WTC11 (cell line): ENCODE results near the gene PCK2.

ENCODE experiments used
- ETV6 ChIP-seq: sonication (generic); formaldehyde crosslinking; IDR thresholded peaks from 2 replicates; pipeline ENCODE4 v1.8.1; 2022; ENCODE audit warnings: mild to moderate bottlenecking, missing genetic modification reagents
- IRF2 ChIP-seq: sonication (generic); formaldehyde crosslinking; IDR thresholded peaks from 2 replicates; pipeline ENCODE4 v1.8.0; 2022; ENCODE audit warnings: low read depth, missing genetic modification reagents, borderline replicate concordance
- JUN ChIP-seq: sonication (generic); formaldehyde crosslinking; IDR thresholded peaks from 2 replicates; pipeline ENCODE4 v1.8.0; 2023; ENCODE audit warnings: mild to moderate bottlenecking, missing genetic modification reagents
- MAX ChIP-seq: sonication (generic); formaldehyde crosslinking; IDR thresholded peaks from 2 replicates; pipeline ENCODE4 v1.8.0; 2022; ENCODE audit warnings: mild to moderate bottlenecking, missing genetic modification reagents
- NFE2L1 ChIP-seq: sonication (generic); formaldehyde crosslinking; IDR thresholded peaks from 2 replicates; pipeline ENCODE4 v1.8.1; 2023; ENCODE audit warnings: missing genetic modification reagents
- NFYB ChIP-seq: sonication (generic); formaldehyde crosslinking; conservative IDR thresholded peaks from 2 replicates; pipeline ENCODE4 v1.8.0; 2022; ENCODE audit warnings: low read depth, missing genetic modification reagents
- NR3C1 ChIP-seq: sonication (generic); formaldehyde crosslinking; conservative IDR thresholded peaks from 2 replicates; pipeline ENCODE4 v1.8.1; 2023; ENCODE audit warnings: low read depth, mild to moderate bottlenecking, missing genetic modification reagents
- TP53 ChIP-seq: sonication (generic); formaldehyde crosslinking; IDR thresholded peaks from 2 replicates; pipeline ENCODE4 v1.8.1; 2023; ENCODE audit warnings: mild to moderate bottlenecking, missing genetic modification reagents
- TF ChIP-seq, protein P1 (sequence below): fragments of 200-600 bp; IDR thresholded peaks from 2 replicates; pipeline ENCODE4 v1.8.0; 2022; ENCODE audit warnings: antibody characterized with exemption
- TF ChIP-seq, protein P2 (sequence below): sonication (generic); formaldehyde crosslinking; conservative IDR thresholded peaks from 2 replicates; pipeline ENCODE4 v1.8.1; 2022; ENCODE audit warnings: mild to moderate bottlenecking, missing genetic modification reagents

DNA sequence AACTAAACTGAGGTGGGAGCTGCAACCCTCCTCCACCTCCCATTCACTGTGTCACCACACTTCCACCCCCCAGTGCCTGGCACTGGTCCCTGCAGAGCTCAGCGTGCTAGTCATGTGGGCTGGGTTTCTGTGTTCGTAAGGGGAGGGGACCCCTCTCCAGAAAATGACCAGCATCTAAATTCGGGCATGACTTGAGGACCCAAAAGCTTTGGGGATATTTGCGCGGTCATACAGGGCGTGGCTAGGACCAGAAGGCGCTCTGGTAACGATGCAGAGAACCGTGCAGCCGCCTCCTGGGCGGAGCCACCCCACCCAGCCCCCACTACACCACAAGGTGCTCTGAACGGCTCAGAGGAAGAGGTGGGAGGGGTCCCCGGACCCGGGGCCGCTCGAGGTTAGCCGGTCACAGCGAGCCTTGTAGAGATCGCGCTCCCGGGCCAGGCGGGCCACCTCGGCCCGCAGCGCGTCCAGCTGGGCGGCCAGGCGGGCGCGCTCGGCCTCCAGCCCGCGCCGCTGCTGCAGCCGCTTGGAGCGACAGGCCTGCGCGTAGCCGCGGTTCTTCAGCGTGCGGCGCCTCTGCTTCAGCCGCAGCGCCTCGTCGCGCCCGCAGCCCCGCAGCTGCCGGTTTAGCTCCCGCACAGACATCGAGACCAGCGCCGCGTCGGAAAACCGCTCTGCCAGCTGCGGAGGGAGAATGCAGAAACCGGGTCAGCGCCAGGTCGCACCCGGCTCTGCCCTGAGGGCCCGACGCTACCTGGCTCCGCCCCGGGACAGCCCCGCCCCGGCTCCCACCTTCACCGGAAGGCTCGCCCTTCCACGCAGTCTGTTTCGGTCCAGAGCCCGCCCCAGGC, 13.0 kb upstream of the PCK2 start:
- no peak for TF ChIP-seq NFYB (CRISPR knock-in tag)
- TF ChIP-seq NFE2L1 (CRISPR knock-in tag), result no peak
- no peak for TF ChIP-seq ETV6 (CRISPR knock-in tag)
- TF ChIP-seq JUN (CRISPR knock-in tag), result no peak
- TF ChIP-seq, protein P1, sequence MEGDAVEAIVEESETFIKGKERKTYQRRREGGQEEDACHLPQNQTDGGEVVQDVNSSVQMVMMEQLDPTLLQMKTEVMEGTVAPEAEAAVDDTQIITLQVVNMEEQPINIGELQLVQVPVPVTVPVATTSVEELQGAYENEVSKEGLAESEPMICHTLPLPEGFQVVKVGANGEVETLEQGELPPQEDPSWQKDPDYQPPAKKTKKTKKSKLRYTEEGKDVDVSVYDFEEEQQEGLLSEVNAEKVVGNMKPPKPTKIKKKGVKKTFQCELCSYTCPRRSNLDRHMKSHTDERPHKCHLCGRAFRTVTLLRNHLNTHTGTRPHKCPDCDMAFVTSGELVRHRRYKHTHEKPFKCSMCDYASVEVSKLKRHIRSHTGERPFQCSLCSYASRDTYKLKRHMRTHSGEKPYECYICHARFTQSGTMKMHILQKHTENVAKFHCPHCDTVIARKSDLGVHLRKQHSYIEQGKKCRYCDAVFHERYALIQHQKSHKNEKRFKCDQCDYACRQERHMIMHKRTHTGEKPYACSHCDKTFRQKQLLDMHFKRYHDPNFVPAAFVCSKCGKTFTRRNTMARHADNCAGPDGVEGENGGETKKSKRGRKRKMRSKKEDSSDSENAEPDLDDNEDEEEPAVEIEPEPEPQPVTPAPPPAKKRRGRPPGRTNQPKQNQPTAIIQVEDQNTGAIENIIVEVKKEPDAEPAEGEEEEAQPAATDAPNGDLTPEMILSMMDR, result no peak
- no peak for TF ChIP-seq IRF2 (CRISPR knock-in tag)
- peak; percentile 35; the same call in 1 of the 2 replicates for TF ChIP-seq MAX (CRISPR knock-in tag)
- TF ChIP-seq TP53 (CRISPR knock-in tag), result no peak
- no peak for TF ChIP-seq NR3C1 (CRISPR knock-in tag)
- TF ChIP-seq, protein P2, sequence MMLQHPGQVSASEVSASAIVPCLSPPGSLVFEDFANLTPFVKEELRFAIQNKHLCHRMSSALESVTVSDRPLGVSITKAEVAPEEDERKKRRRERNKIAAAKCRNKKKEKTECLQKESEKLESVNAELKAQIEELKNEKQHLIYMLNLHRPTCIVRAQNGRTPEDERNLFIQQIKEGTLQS (CRISPR knock-in tag), result no peak
